ENCODE results near the gene PRKACB.

- TF ChIP-seq CTCF (IDR thresholded peaks at IDR 0.05) (no peak), POLR2A (IDR thresholded peaks at IDR 0.05) (no peak), EP300 (IDR thresholded peaks at IDR 0.05) (no peak), POLR2AphosphoS5 (IDR thresholded peaks at IDR 0.05) (no peak)
These were observed 22.7 kb upstream of the PRKACB start for GRCh38 chr1:84121360-84121759.

Measured in gastroesophageal sphincter (tissue), 3 donors.